Keratinocyte (primary cell): ENCODE data around the gene DNAJB13. TPM values are rescaled to one million over a fixed set of nuclear protein-coding genes. Genes with fewer than 3 reads are reported as not detected.

Experiments used
- DNase-seq: peaks from one replicate; pipeline ENCODE4 v3.0.0-alpha.2; 2011; ENCODE audit warnings: low read depth, missing footprints, low spot score
- FAIRE-seq: peaks from 2 replicates; lab custom pipeline; 2011; peaks lifted over from hg19 to GRCh38; lab: Jason Lieb, UNC
- H2AFZ ChIP-seq: 2 replicates; pipeline ENCODE4 v1.6.0; 2012; ENCODE audit warnings: low read length, control low read depth, inconsistent platforms; ENCODE audit not compliant: control insufficient read depth
- H3K27ac ChIP-seq: 2 replicates; pipeline ENCODE4 v1.5.1; 2011; ENCODE audit warnings: low read length; ENCODE audit not compliant: control insufficient read depth, insufficient read depth
- H3K27me3 ChIP-seq: 3 replicates; pipeline ENCODE4 v1.6.0; 2011; ENCODE audit warnings: low read length; ENCODE audit not compliant: control insufficient read depth, insufficient read depth; ENCODE audit errors: extremely low read depth
- H3K36me3 ChIP-seq, 2 experiments: 2 replicates in 1 of 2; 3 replicates in 1 of 2; pipeline ENCODE4 v1.5.1; 2011; ENCODE audit warnings: low read length in 2 of 2, mild to moderate bottlenecking in 1 of 2; ENCODE audit not compliant: control insufficient read depth in 2 of 2, insufficient read depth in 2 of 2; ENCODE audit errors: extremely low read depth in 1 of 2
- H3K4me1 ChIP-seq: 3 replicates; pipeline ENCODE4 v1.5.1; 2011; ENCODE audit warnings: low read length; ENCODE audit not compliant: control insufficient read depth, insufficient read depth; ENCODE audit errors: extremely low read depth
- H3K4me2 ChIP-seq: 3 replicates; pipeline ENCODE4 v1.6.0; 2011; ENCODE audit warnings: low read depth, low read length; ENCODE audit not compliant: control insufficient read depth, insufficient read depth; ENCODE audit errors: extremely low read depth
- H3K4me3 ChIP-seq, 3 experiments: fragments of 200-600 bp in 1 of 3; sonication (generic) in 1 of 3; 2 replicates in 2 of 3; 3 replicates in 1 of 3; pipeline ENCODE4 v1.5.1; 2011 to 2016; ENCODE audit warnings: low read length in 3 of 3, mild to moderate bottlenecking in 3 of 3, control low read depth in 2 of 3, inconsistent platforms in 1 of 3, low read depth in 1 of 3, mixed read lengths in 1 of 3, mixed run types in 1 of 3, moderate library complexity in 1 of 3; ENCODE audit not compliant: control insufficient read depth in 2 of 3, insufficient read depth in 2 of 3; ENCODE audit errors: extremely low read depth in 1 of 3
- H3K79me2 ChIP-seq: 2 replicates; pipeline ENCODE4 v1.6.0; 2012; ENCODE audit warnings: low read length; ENCODE audit not compliant: control insufficient read depth, insufficient read depth
- H3K9ac ChIP-seq: 3 replicates; pipeline ENCODE4 v1.6.0; 2011; ENCODE audit warnings: low read length; ENCODE audit not compliant: control insufficient read depth, insufficient read depth; ENCODE audit errors: extremely low read depth
- H3K9me1 ChIP-seq: 3 replicates; pipeline ENCODE4 v1.6.0; 2011; ENCODE audit warnings: low read length; ENCODE audit not compliant: control insufficient read depth, insufficient read depth; ENCODE audit errors: extremely low read depth
- H3K9me3 ChIP-seq: 2 replicates; pipeline ENCODE4 v1.5.1; 2012; ENCODE audit warnings: low read depth, low read length; ENCODE audit not compliant: control insufficient read depth
- H4K20me1 ChIP-seq: 3 replicates; pipeline ENCODE4 v1.6.0; 2011; ENCODE audit warnings: low read length; ENCODE audit not compliant: control insufficient read depth, insufficient read depth; ENCODE audit errors: extremely low read depth
- CTCF ChIP-seq, 3 experiments: IDR thresholded peaks in 1 of 3; conservative IDR thresholded peaks in 1 of 3; optimal IDR thresholded peaks in 1 of 3; 2 replicates in 2 of 3; 3 replicates in 1 of 3; pipeline versions ENCODE3 to v1.5.1; 2011; ENCODE audit warnings: low read length in 3 of 3, mild to moderate bottlenecking in 3 of 3, moderate library complexity in 2 of 3, control low read depth in 1 of 3, inconsistent platforms in 1 of 3; ENCODE audit not compliant: insufficient read depth in 2 of 3; ENCODE audit errors: extremely low read depth in 1 of 3
- EZH2 ChIP-seq: IDR thresholded peaks from one replicate; pipeline ENCODE4 v1.6.1; 2012; ENCODE audit warnings: inconsistent platforms, mild to moderate bottlenecking, low read length, moderate library complexity
- dilution Hi-C: fragments of 300-500 bp; cut with MboI; formaldehyde crosslinking; loops from one replicate; pipeline ENCODE4 v1.7.0; 2020; ENCODE audit warnings: low sequenced_read_pairs; ENCODE audit not compliant: extremely low pct_ligation_motif_present
- polyA plus RNA-seq, 5 experiments: library from polyadenylated mRNA; depleted of rRNA in 3 of 5; stranded (reverse) in 3 of 5; stranded (forward) in 1 of 5; unstranded in 1 of 5; fragments of >200 nt; gene quantifications; 1 replicate in 1 of 5; 2 replicates in 3 of 5; 3 replicates in 1 of 5; pipeline versions ENCODE4 v1.2.1 to v1.2.3, GENCODE V29; 2011 to 2012; ENCODE audit warnings: missing spikeins in 2 of 5, low read depth in 1 of 5, low replicate concordance in 1 of 5

Gene DNAJB13
- polyA plus RNA-seq, 1 donor (not counting 4 experiments of a cell fraction or from before 2014, with no cell fraction given) = 0.09 TPM

GRCh38 chr11:73907191-73907590 is 43.6 kb upstream of the DNAJB13 start:
- TF ChIP-seq EZH2 (no peak), CTCF (optimal IDR thresholded peaks at IDR 0.05 in 1 of 3, IDR thresholded peaks at IDR 0.05 in 1 of 3, conservative IDR thresholded peaks at IDR 0.05 in 1 of 3; ENCODE audit: extremely low read depth in 1 of 3, insufficient read depth in 2 of 3, low read length in 3 of 3) (peak; percentile 41 to 46 (median 43))
- no peak overlapping the region for H2AFZ ChIP-seq
- no peak overlapping the region for H3K9ac ChIP-seq
- no peak overlapping the region for H3K4me2 ChIP-seq
- H4K20me1 ChIP-seq = no peaks in the 10 kb centered on the region
- FAIRE-seq (no peak), DNase-seq (no peak)
- dilution Hi-C loops = no loop called here
- no peak overlapping the region for H3K27ac ChIP-seq
- H3K36me3 ChIP-seq = peaks cover 0 to 6% of the 10 kb centered on the region in 2 experiments
- H3K4me3 ChIP-seq = no peak overlapping the region
- no peaks in the 10 kb centered on the region for H3K27me3 ChIP-seq
- no peaks in the 10 kb centered on the region for H3K9me3 ChIP-seq
- H3K4me1 ChIP-seq = no peaks in the 10 kb centered on the region
- H3K79me2 ChIP-seq = no peaks in the 10 kb centered on the region
- no peaks in the 10 kb centered on the region for H3K9me1 ChIP-seq

GRCh38 chr11:73912026-73912425 is 38.8 kb upstream of the DNAJB13 start:
- Histone ChIP-seq H3K79me2 (no peaks in the 10 kb centered on the region), H3K36me3 (peaks cover 3 to 6% of the 10 kb centered on the region in 2 experiments), H3K9ac (no peak overlapping the region), H3K4me1 (no peaks in the 10 kb centered on the region), H3K27me3 (no peaks in the 10 kb centered on the region), H3K27ac (no peak overlapping the region), H3K9me1 (no peaks in the 10 kb centered on the region), H3K4me2 (no peak overlapping the region), H2AFZ (no peak overlapping the region), H3K4me3 (no peak overlapping the region), H4K20me1 (no peaks in the 10 kb centered on the region), H3K9me3 (no peaks in the 10 kb centered on the region)
- FAIRE-seq (no peak), DNase-seq (no peak)
- dilution Hi-C loops = no loop called here
- TF ChIP-seq EZH2 (no peak), CTCF (optimal IDR thresholded peaks at IDR 0.05 in 1 of 3, IDR thresholded peaks at IDR 0.05 in 1 of 3, conservative IDR thresholded peaks at IDR 0.05 in 1 of 3; ENCODE audit: extremely low read depth in 1 of 3, insufficient read depth in 2 of 3, low read length in 3 of 3) (no peak)
